GM12873 (cell line): ENCODE data around the gene SEC62.

Source experiments
- TF ChIP-seq, protein P1 (sequence below): IDR thresholded peaks from 2 replicates; pipeline ENCODE4 v1.5.1; 2012; ENCODE audit warnings: low read depth, mild to moderate bottlenecking, moderate library complexity, low read length, control low read depth; ENCODE audit not compliant: insufficient read depth; ENCODE audit errors: missing control alignments

SEC62 gene

DNA sequence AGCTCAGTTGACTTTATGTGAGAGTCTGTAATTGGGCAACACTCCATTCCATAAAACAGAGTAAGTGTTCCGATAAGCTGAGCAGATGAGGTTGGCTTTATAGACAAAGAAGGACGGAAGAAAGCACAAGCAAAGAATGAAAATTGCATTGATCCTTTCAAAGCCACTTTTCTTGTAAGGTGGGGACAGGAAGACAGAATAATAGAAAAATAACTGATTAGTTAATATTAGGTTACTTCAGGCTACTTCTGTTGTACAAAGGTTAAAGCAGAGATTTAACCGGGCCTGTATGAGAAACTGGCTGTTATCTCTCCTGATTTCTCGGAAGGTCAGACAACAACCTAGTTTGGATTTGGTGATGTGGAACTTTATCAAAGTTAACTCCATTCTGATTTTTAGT, 55.7 kb downstream of the SEC62 start:
- TF ChIP-seq, protein P1, sequence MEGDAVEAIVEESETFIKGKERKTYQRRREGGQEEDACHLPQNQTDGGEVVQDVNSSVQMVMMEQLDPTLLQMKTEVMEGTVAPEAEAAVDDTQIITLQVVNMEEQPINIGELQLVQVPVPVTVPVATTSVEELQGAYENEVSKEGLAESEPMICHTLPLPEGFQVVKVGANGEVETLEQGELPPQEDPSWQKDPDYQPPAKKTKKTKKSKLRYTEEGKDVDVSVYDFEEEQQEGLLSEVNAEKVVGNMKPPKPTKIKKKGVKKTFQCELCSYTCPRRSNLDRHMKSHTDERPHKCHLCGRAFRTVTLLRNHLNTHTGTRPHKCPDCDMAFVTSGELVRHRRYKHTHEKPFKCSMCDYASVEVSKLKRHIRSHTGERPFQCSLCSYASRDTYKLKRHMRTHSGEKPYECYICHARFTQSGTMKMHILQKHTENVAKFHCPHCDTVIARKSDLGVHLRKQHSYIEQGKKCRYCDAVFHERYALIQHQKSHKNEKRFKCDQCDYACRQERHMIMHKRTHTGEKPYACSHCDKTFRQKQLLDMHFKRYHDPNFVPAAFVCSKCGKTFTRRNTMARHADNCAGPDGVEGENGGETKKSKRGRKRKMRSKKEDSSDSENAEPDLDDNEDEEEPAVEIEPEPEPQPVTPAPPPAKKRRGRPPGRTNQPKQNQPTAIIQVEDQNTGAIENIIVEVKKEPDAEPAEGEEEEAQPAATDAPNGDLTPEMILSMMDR = no peak

DNA sequence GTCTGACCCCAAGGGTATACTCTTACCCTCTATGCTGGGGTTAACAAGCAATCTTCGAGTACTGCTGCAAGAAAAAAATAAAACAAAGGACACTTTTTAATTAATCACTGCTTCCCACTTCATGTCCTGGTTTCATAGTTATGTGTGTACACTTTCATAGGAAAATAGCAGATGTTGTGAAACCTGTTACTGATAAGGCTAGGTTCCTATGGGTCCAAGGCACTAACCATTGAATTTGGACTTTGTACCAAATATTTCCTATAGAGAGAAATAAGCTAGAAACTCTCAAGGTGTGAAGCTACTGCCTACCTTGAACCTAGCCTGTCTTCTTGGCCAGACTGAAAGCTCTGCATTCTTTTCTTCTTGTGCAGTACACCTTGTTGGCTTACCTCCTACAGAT, 56.6 kb downstream of the SEC62 start:
- TF ChIP-seq, protein P1 = no peak

DNA sequence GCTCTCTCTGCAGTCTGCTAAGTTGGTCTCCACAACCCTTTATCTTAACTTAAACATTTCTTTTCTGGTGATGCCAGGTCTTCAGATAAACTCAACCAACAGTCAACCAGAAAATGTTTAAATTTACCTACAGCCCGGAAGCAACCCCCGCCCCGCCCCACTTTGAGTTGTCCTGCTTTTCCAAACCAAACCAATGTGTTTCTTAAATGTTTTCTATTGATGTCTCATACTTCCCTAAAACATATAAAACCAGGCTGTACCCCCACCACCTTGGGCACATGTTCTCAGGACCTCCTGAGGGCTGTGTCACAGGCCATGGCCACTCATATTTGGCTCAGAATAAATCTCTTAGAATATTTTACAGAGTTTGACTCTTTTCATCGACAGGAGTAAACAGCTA, 58.0 kb downstream of the SEC62 start:
- TF ChIP-seq, protein P1 = no peak

DNA sequence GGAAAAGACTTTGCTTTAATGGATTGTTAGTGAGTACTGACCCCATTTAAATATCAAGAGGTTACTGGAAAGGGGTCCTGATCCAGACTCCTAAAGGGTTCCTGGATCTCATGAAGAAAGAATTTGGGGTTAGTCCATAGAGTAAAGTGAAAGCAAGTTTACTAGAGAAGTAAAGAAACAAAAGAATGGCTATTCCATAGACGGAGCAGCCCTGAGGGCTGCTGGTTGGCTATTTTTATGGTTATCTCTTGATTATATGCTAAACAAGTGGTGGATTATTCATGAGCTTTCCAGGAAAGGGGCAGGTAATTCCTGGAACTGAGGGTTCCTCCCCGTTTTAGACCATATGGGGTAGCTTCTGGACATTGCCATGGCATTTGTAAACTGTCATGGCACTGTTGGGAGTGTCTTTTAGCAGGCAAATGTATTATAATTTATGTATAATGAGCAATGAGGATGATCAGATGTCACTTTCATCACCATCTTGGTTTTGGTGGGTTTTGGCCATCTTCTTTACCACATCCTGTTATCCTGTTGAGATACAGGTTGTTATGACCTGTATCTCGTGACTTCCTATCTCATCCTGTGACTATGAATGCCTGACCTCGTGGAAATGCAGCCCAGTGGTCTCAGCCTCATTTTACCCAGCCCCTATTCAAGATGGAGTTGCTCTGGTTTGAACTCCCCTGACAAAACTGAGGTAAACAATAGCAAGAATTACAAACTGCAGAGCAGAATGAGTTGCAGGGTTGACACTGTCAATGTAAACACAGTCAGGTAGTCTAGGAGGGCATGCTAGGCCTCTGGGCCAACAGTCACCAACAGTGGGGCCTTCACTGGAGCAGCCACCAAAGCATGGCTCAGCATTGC, 60.9 kb downstream of the SEC62 start:
- TF ChIP-seq, protein P1 = no peak

DNA sequence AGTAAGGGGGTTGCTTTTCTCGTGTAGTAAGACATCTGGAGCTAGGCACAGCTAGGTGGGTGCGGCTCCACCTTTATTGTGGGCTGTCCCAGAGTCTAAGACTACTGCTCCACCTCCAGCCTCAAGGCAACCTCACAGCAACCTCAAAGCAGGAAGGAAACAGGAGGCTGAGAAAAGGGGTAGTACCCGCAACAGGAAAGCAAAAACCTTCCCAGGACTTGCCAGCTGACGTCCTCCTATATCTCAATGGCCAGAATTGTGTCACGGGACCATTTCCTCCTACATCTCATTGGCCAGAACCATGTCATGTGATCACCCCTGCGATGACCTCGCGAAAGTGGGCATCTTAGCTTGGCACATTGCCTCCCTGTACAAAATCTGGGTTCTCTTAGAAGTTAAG, 66.9 kb downstream of the SEC62 start:
- TF ChIP-seq, protein P1 = no peak

DNA sequence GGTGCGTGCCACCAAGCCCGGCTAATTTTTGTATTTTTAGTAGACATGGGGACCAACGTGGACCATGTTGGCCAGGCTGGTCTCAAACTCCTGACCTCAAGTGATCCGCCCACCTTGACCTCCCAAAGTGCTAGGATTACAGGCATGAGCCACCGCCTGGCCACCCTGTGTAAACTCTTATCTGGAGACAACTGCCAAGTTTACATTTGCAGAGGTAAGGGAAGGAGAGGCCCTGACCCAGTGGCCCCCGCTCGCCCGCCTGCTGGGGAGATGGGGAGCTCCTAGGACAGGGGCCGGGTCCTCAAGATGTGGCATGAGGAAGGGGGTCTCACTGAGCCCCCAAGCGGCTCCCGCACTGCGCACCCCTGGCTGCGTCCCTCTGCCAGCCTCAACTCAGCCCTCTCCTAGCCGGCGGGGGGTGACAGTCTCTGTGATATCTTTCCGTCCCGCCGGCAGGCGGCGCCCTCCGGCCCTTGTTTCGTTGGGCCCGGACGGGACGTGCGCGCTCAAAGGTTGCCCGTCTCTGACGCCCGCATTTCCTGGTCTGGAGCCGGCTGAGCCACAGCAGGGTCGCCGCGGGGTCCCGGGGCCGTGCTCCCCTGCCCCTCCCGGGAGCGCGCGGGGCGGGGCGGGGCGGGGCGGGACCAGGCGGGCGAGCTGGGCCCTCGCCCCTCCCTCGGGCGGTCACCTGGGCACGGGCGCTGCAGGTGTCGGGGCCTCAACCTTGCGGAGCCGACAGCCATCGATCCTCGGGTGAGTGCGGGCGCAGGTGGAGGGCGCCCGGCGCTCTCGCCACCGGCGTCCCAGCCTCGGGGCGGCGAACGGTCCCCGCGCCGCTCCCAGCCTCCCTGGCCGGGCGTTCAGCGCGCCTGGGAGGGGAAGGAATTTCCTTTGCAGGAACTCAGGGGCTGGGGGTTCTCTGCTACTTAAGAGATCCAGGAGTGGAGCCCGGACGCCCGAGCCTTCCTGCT, 71.1 kb downstream of the SEC62 start, which contains the start of gene GPR160:
TSS of gene GPR160 (plus strand) at position 533 of the 971 bp plus-strand sequence. CDS start 45,978 bp downstream, outside the sequence.
- TF ChIP-seq, protein P1 = peak; percentile 87
